Ishikawa (cell line): ENCODE results near the gene STXBP1.

Experiments
- EP300 ChIP-seq: IDR thresholded peaks from 2 replicates; pipeline ENCODE4 v1.6.1; 2012; ENCODE audit warnings: borderline replicate concordance
- TEAD4 ChIP-seq: IDR thresholded peaks from 2 replicates; pipeline ENCODE4 v1.6.1; 2012
- USF1 ChIP-seq: IDR thresholded peaks from 2 replicates; pipeline ENCODE4 v1.6.1; 2012

- TF ChIP-seq USF1 (no peak), EP300 (no peak), TEAD4 (no peak)
These were observed 88.1 kb downstream of the STXBP1 start for GRCh38 chr9:127700140-127700539.
